PFSK-1 (cell line): ENCODE data around the gene UXT.

Experiments used
- POLR2AphosphoS5 ChIP-seq: IDR thresholded peaks from 2 replicates; pipeline ENCODE4 v1.6.1; 2012; ENCODE audit warnings: low read depth, mild to moderate bottlenecking, control low read depth, low read length, moderate library complexity
- TAF1 ChIP-seq: IDR thresholded peaks from 2 replicates; pipeline ENCODE4 v1.6.1; 2012; ENCODE audit warnings: low read length, control low read depth, borderline replicate concordance; ENCODE audit not compliant: insufficient read depth

DNA sequence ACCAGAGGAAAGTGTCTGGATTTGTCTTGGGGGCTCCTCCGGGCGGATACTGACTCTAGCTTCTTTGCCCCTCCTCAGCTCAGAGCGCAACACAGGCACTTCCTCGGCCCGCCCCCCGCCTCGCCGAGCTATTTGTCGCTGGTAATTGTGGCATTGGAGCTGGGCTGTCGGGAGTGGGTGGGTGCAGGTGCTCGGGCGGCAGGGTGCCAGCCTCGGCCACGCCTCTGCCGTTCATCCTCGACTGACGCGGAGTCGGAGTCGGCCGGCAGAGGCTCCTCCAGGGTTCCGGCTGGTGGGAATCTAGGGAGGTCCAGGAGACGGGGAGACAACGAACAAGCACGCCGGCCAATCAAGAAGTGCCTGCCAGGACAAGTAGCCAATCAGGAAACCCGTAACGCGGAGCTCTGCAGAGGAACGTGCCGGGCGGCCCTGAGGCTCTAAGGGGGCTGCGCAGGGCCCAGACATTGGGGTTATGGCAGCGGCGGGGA lies 35.4 kb downstream of the UXT start:
- TF ChIP-seq TAF1 (no peak), POLR2AphosphoS5 (no peak)
